Astrocyte (in vitro differentiated cells and primary cell): ENCODE measurements around the gene NRIP3. TPM values are rescaled to one million over a fixed set of nuclear protein-coding genes. Genes with fewer than 3 reads are reported as not detected.

Experiments used
- DNase-seq: peaks from one replicate; pipeline ENCODE4 v3.0.0-alpha.2; 2010; ENCODE audit warnings: low read depth
- FAIRE-seq: peaks from 2 replicates; lab custom pipeline; 2011; peaks lifted over from hg19 to GRCh38; lab: Jason Lieb, UNC
- H2AFZ ChIP-seq: 2 replicates; pipeline ENCODE4 v1.6.0; 2012; ENCODE audit warnings: low read depth, low read length, inconsistent platforms
- H3K27ac ChIP-seq: 2 replicates; pipeline ENCODE4 v1.5.1; 2011; ENCODE audit warnings: low read depth, low read length, inconsistent platforms
- H3K27me3 ChIP-seq: 2 replicates; pipeline ENCODE4 v1.6.0; 2011; ENCODE audit warnings: low read length, inconsistent platforms; ENCODE audit not compliant: insufficient read depth
- H3K36me3 ChIP-seq: 2 replicates; pipeline ENCODE4 v1.5.1; 2011; ENCODE audit warnings: low read length, inconsistent platforms; ENCODE audit not compliant: insufficient read depth
- H3K4me1 ChIP-seq: 2 replicates; pipeline ENCODE4 v1.5.1; 2011; ENCODE audit warnings: low read length, inconsistent platforms; ENCODE audit not compliant: insufficient read depth
- H3K4me2 ChIP-seq: 2 replicates; pipeline ENCODE4 v1.6.0; 2012; ENCODE audit warnings: low read length, inconsistent platforms
- H3K4me3 ChIP-seq: 2 replicates; pipeline ENCODE4 v1.5.1; 2011; ENCODE audit warnings: low read depth, mild to moderate bottlenecking, low read length, inconsistent platforms; ENCODE audit not compliant: insufficient read depth
- H3K79me2 ChIP-seq: 2 replicates; pipeline ENCODE4 v1.6.0; 2012; ENCODE audit warnings: mild to moderate bottlenecking, low read length, inconsistent platforms; ENCODE audit not compliant: insufficient read depth
- H3K9ac ChIP-seq: 2 replicates; pipeline ENCODE4 v1.6.0; 2012; ENCODE audit warnings: mild to moderate bottlenecking, low read length, inconsistent platforms
- H3K9me3 ChIP-seq: 2 replicates; pipeline ENCODE4 v1.5.1; 2012; ENCODE audit warnings: low read depth, mild to moderate bottlenecking, low read length, inconsistent platforms; ENCODE audit not compliant: insufficient read depth
- H4K20me1 ChIP-seq: 2 replicates; pipeline ENCODE4 v1.6.0; 2012; ENCODE audit warnings: low read length, inconsistent platforms; ENCODE audit not compliant: insufficient read depth
- H3K27ac Mint-ChIP-seq: one replicate; pipeline ENCODE4 v1.8.0; 2021; ENCODE audit warnings: mild to moderate bottlenecking, mixed read lengths; ENCODE audit not compliant: unreplicated experiment
- H3K27me3 Mint-ChIP-seq: one replicate; pipeline ENCODE4 v1.8.0; 2021; ENCODE audit warnings: low read depth, mixed read lengths; ENCODE audit not compliant: unreplicated experiment
- H3K36me3 Mint-ChIP-seq: one replicate; pipeline ENCODE4 v1.8.0; 2021; ENCODE audit warnings: low read depth, mixed read lengths; ENCODE audit not compliant: unreplicated experiment
- H3K4me1 Mint-ChIP-seq: one replicate; pipeline ENCODE4 v1.8.0; 2021; ENCODE audit warnings: low read depth, mixed read lengths; ENCODE audit not compliant: unreplicated experiment
- H3K4me3 Mint-ChIP-seq: one replicate; pipeline ENCODE4 v1.8.0; 2021; ENCODE audit warnings: mild to moderate bottlenecking, moderate library complexity, mixed read lengths; ENCODE audit not compliant: unreplicated experiment
- H3K9me3 Mint-ChIP-seq: one replicate; pipeline ENCODE4 v1.8.0; 2021; ENCODE audit warnings: mild to moderate bottlenecking, mixed read lengths; ENCODE audit not compliant: unreplicated experiment
- CTCF ChIP-seq: IDR thresholded peaks from 2 replicates; pipeline ENCODE4 v1.5.1; 2011; ENCODE audit warnings: low read depth, mild to moderate bottlenecking, inconsistent platforms, low read length, moderate library complexity; ENCODE audit not compliant: insufficient read depth
- EZH2 ChIP-seq: IDR thresholded peaks from 2 replicates; pipeline ENCODE4 v1.6.1; 2012; ENCODE audit warnings: mild to moderate bottlenecking, low read length, inconsistent platforms; ENCODE audit not compliant: insufficient read depth
- total RNA-seq: library from RNA; stranded (reverse); gene quantifications from 2 replicates; pipeline ENCODE4 v1.2.1, GENCODE V29; 2021

Gene NRIP3
- total RNA-seq, 1 donor from 2014 or later: 11.6 TPM

- Histone ChIP-seq H4K20me1 (no peaks in the 10 kb centered on the region), H3K4me2 (no peak overlapping the region), H3K27ac (no peak overlapping the region), H2AFZ (no peak overlapping the region), H3K4me1 (no peaks in the 10 kb centered on the region), H3K4me3 (no peak overlapping the region), H3K27me3 (no peaks in the 10 kb centered on the region), H3K36me3 (no peaks in the 10 kb centered on the region), H3K9me3 (no peaks in the 10 kb centered on the region), H3K9ac (no peak overlapping the region), H3K79me2 (no peaks in the 10 kb centered on the region)
- no peak overlapping the region for H3K4me3 Mint-ChIP-seq
- H3K27ac Mint-ChIP-seq: no peak overlapping the region
- no peak for FAIRE-seq
- no peaks in the 10 kb centered on the region for H3K36me3 Mint-ChIP-seq
- TF ChIP-seq EZH2 (no peak), CTCF (no peak)
- H3K9me3 Mint-ChIP-seq: no peaks in the 10 kb centered on the region
- DNase-seq: no peak
- peaks cover 1% of the 10 kb centered on the region for H3K27me3 Mint-ChIP-seq
- H3K4me1 Mint-ChIP-seq: no peaks in the 10 kb centered on the region
These were observed 31.9 kb downstream of the NRIP3 start for GRCh38 chr11:8971924-8972316.

- no peak overlapping the region for H3K9ac ChIP-seq
- H2AFZ ChIP-seq: no peak overlapping the region
- DNase-seq: no peak
- Mint-ChIP-seq H3K27me3 (peaks cover 1% of the 10 kb centered on the region), H3K36me3 (no peaks in the 10 kb centered on the region), H3K4me3 (no peak overlapping the region), H3K9me3 (no peaks in the 10 kb centered on the region), H3K27ac (no peak overlapping the region), H3K4me1 (no peaks in the 10 kb centered on the region)
- H3K27ac ChIP-seq: no peak overlapping the region
- no peak overlapping the region for H3K4me2 ChIP-seq
- no peaks in the 10 kb centered on the region for H3K79me2 ChIP-seq
- no peaks in the 10 kb centered on the region for H3K27me3 ChIP-seq
- no peak for FAIRE-seq
- TF ChIP-seq CTCF (no peak), EZH2 (no peak)
- no peaks in the 10 kb centered on the region for H3K36me3 ChIP-seq
- H3K4me1 ChIP-seq: no peaks in the 10 kb centered on the region
- no peaks in the 10 kb centered on the region for H3K9me3 ChIP-seq
- no peaks in the 10 kb centered on the region for H4K20me1 ChIP-seq
- H3K4me3 ChIP-seq: no peak overlapping the region
These were observed 32.4 kb downstream of the NRIP3 start for GRCh38 chr11:8971196-8971923.

GRCh38 chr11:8967184-8967583 is 36.6 kb downstream of the NRIP3 start:
- TF ChIP-seq CTCF (no peak), EZH2 (no peak)
- no peak for FAIRE-seq
- H3K4me3 Mint-ChIP-seq: no peak overlapping the region

More at GRCh38 chr11:8967184-8967583, 36.6 kb downstream of the NRIP3 start:
- no peak overlapping the region for H3K27ac ChIP-seq
- H3K79me2 ChIP-seq: peaks cover 24% of the 10 kb centered on the region
- H3K9me3 ChIP-seq: no peaks in the 10 kb centered on the region
- peaks cover 5% of the 10 kb centered on the region for H4K20me1 ChIP-seq
- H3K9ac ChIP-seq: no peak overlapping the region
- H3K9me3 Mint-ChIP-seq: no peaks in the 10 kb centered on the region
- no peak overlapping the region for H3K4me3 ChIP-seq
- peaks cover 4% of the 10 kb centered on the region for H3K4me1 Mint-ChIP-seq
- no peak overlapping the region for H2AFZ ChIP-seq
- H3K4me1 ChIP-seq: peaks cover 10% of the 10 kb centered on the region
- no peak for DNase-seq
- no peak overlapping the region for H3K4me2 ChIP-seq
- no peaks in the 10 kb centered on the region for H3K27me3 ChIP-seq
- no peaks in the 10 kb centered on the region for H3K36me3 ChIP-seq
- H3K27me3 Mint-ChIP-seq: no peaks in the 10 kb centered on the region
- no peak overlapping the region for H3K27ac Mint-ChIP-seq
- no peaks in the 10 kb centered on the region for H3K36me3 Mint-ChIP-seq
